ENCODE data around the gene MACROD2. TPM values are rescaled to one million over a fixed set of nuclear protein-coding genes. Genes with fewer than 3 reads are reported as not detected.

Gene MACROD2
- total and polyA plus RNA-seq, 4 donors, result 0.66 to 10.5 (median 3.3) TPM

DNA sequence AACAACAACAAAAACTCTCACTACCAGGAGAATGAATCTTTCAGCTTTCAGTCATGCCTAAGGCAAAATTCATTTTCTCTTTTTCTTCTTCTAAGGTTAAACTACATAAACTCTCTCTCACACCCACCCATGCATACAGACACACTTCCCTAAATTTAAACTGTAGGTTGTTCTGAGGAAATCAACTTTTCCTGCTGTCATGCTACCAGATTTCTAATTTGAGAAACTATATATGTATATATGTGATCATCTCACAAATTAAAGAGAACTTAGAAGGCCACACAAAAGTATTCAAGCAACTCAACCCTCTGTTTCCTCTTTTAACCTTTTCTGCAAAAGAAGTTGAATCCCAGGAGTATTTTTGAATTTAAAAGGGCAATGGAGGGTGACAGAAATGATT, 2045.4 kb downstream of the MACROD2 start:
- Histone ChIP-seq H3K27me3 (ENCODE audit: control insufficient read depth in 4 of 4, insufficient read depth in 4 of 4, low read length in 3 of 4) (no peaks in the 10 kb centered on the region), H3K36me3 (ENCODE audit: control insufficient read depth in 4 of 4, insufficient read depth in 3 of 4, low read depth in 1 of 4, low read length in 3 of 4) (no peaks in the 10 kb centered on the region), H3K9me3 (ENCODE audit: control insufficient read depth in 4 of 4, low read length in 3 of 4) (no peaks in the 10 kb centered on the region), H3K4me3 (ENCODE audit: low read depth in 1 of 3, low read length in 3 of 3) (no peak overlapping the region), H3K9ac (ENCODE audit: low read depth in 1 of 2, low read length in 2 of 2) (no peak overlapping the region), H3K4me1 (ENCODE audit: control insufficient read depth in 4 of 4, insufficient read depth in 4 of 4, low read length in 3 of 4) (no peaks in the 10 kb centered on the region), H3K27ac (ENCODE audit: low read depth in 1 of 2, low read length in 2 of 2) (no peak overlapping the region)
- TF ChIP-seq HNF4G (IDR thresholded peaks at IDR 0.05) (no peak), SP1 (IDR thresholded peaks at IDR 0.05) (no peak), HNF4A (conservative IDR thresholded peaks at IDR 0.05) (no peak), MAX (IDR thresholded peaks at IDR 0.05) (no peak), EGR1 (IDR thresholded peaks at IDR 0.05; ENCODE audit: low read depth in 2 of 2) (no peak), JUND (IDR thresholded peaks at IDR 0.05) (no peak), YY1 (IDR thresholded peaks at IDR 0.05) (no peak), RAD21 (IDR thresholded peaks at IDR 0.05) (no peak), TAF1 (conservative IDR thresholded peaks at IDR 0.05) (no peak), GABPA (IDR thresholded peaks at IDR 0.05 in 1 of 2, conservative IDR thresholded peaks at IDR 0.05 in 1 of 2) (no peak), FOXA1 (IDR thresholded peaks at IDR 0.05) (no peak), ZBTB33 (IDR thresholded peaks at IDR 0.05) (no peak), NR2F2 (IDR thresholded peaks at IDR 0.05) (no peak), CTCF (IDR thresholded peaks at IDR 0.05; ENCODE audit: low read depth, low read length, missing input control) (no peak), RXRA (IDR thresholded peaks at IDR 0.05) (no peak), REST (IDR thresholded peaks at IDR 0.05) (no peak), FOXA2 (IDR thresholded peaks at IDR 0.05) (no peak)
- TF ChIP-seq, protein P1, sequence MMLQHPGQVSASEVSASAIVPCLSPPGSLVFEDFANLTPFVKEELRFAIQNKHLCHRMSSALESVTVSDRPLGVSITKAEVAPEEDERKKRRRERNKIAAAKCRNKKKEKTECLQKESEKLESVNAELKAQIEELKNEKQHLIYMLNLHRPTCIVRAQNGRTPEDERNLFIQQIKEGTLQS (IDR thresholded peaks at IDR 0.05), result no peak
- no peak for DNase-seq (ENCODE audit: low spot score)

Data from liver (tissue), 9 donors.